Neural progenitor cell (in vitro differentiated cells): ENCODE measurements around the gene UBB.

ENCODE experiments used
- EZH2phosphoT487 ChIP-seq: fragments of 200-600 bp; sonication (generic); IDR thresholded peaks from 2 replicates; pipeline ENCODE4 v1.6.1; 2017; ENCODE audit warnings: antibody characterized with exemption
- TF ChIP-seq, protein P1 (sequence below): fragments of 200-600 bp; sonication (generic); IDR thresholded peaks from 2 replicates; pipeline ENCODE4 v1.5.1; 2017; ENCODE audit warnings: antibody characterized with exemption, mild to moderate bottlenecking

DNA sequence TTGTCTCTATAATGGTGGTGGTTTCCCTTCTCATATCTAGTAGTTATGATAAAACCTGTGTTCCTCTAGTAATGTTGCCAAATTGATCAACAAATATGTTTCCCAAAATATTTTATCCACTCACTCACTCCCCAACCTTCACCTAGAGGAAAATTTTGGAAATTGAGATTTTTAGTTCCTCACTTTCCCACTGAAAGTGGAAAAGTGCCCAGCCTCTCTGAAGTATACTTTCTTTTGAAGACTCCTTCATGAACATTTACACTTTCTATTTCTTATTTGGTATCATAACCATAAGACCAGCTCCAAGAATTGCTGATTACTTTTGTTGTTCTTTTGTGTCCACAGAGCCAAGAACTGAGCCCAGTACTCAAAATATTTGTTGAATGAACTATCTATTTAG is 22.5 kb upstream of the UBB start:
- TF ChIP-seq, protein P1, sequence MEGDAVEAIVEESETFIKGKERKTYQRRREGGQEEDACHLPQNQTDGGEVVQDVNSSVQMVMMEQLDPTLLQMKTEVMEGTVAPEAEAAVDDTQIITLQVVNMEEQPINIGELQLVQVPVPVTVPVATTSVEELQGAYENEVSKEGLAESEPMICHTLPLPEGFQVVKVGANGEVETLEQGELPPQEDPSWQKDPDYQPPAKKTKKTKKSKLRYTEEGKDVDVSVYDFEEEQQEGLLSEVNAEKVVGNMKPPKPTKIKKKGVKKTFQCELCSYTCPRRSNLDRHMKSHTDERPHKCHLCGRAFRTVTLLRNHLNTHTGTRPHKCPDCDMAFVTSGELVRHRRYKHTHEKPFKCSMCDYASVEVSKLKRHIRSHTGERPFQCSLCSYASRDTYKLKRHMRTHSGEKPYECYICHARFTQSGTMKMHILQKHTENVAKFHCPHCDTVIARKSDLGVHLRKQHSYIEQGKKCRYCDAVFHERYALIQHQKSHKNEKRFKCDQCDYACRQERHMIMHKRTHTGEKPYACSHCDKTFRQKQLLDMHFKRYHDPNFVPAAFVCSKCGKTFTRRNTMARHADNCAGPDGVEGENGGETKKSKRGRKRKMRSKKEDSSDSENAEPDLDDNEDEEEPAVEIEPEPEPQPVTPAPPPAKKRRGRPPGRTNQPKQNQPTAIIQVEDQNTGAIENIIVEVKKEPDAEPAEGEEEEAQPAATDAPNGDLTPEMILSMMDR: no peak
- TF ChIP-seq EZH2phosphoT487: no peak
